GM19351 (cell line): ENCODE results near the gene KMT2C.
"Not testable (repeated sequence)": the region's sequence is repeated elsewhere in the genome, so short reads cannot be mapped to it uniquely, and the experiment has no call there.

Experiments
- ATAC-seq: cut with Tn5 transposase; IDR thresholded peaks from one replicate; pipeline ENCODE4 v1.9.1; 2021; ENCODE audit warnings: mild to moderate bottlenecking, moderate library complexity; ENCODE audit not compliant: unreplicated experiment

Gene KMT2C

DNA sequence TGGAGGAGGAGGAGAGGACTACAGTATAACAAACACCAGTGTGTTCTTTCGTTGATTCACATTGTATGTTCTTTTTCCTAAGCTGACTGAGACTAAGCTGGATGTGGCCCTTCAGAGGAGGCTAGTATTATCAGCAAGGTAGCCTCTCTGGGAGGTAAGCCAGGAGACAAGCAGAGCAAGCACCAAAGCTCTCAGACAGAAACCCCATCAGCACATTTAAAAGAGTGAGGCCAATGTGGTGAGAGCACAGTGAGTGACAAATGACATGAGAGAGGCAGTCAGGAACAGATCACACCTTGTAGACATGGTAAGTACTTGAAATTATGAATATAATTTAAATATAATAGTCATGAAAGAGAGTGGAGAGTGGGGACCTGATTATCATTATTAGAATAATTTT, 107.6 kb downstream of the KMT2C start:
- no peak for ATAC-seq

DNA sequence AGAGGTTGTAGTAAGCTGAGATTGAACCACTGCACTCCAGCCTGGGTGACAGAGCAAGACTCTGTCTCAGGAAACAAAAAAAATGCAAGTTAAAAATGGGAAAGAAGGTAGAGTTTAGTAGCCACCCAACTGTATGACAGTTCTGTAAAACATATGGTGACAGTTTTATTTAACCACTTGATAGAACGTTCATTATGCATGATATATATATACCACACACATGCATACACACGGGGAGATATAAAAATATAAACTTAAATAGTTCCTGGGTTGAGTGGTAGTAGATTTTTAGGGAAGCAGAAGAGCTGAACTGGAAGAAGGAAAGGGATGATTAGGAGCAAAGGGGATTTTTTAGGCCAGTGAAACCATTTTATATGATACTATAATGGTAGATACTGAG, 120.0 kb downstream of the KMT2C start:
- ATAC-seq, result no peak

DNA sequence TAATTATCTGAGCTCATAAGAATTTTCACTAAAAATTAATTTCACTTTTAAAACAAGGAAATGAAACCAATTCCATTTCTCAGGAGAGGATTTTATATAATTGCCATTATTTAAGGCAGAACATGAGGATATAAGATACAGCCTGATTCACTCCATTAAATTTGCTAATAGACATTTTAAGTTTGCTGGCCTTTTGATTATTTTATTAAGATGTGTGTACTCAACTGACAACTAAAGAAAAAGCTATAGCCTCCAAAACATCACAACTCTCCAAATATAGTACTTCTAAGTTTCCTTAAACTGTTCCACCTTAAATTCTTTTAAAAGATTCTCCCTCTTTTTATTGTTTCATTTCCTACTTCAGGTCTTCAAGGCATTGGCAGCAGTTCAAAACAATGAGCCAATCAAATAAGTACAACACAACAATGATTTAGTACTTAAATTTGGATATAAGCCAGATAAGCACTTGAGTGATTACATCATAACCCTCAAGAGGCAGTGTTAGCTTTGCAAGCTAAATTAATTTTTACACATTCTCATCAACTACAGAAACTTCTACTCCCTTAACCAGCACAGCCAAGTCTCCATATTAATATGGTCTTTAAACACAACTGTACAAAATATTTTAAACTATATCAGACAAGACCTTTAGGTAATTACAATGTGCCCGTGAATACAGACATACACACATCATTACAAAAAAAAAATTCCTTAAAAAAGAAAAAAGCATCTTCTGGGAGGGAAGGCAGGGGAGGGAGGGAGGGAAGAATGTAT, 121.8 kb downstream of the KMT2C start:
- ATAC-seq, result no peak

DNA sequence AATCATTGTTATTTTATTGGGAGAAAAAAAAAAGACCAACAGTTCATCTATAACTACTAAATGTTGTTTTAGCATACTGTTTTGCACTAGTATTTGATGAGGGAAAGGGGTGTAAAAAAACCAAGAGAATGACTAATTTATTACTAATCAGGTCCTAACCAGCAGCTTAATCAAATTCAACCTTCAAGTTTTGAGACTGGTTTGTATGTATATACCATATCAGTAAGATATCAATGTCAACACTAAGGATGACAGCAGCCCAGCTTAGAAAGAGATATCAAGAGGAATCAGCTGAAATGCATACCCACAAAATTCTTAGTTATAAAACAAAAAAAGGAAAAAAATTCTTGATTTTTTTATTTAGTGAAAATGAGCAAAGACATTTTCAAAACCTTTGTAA, 122.6 kb downstream of the KMT2C start:
- no peak for ATAC-seq

DNA sequence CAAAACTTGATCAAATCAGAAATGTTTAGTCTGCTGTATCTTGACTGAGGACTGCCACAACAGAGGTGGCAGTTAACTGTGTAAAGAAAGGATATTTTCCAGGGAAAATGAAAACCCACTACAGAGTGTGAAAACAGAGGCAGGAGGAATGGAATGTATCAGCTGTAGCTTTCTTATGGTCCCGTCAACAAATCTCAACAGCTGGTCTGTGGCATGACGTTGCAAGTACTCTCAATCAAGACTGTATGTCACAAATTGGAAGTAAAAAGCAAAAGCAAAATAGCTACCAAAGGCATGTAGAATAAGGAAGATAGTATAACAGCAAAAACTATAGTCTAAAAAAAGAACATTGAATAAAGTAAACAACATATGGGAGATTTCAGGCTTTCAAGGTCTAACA, 123.5 kb downstream of the KMT2C start:
- no peak for ATAC-seq

DNA sequence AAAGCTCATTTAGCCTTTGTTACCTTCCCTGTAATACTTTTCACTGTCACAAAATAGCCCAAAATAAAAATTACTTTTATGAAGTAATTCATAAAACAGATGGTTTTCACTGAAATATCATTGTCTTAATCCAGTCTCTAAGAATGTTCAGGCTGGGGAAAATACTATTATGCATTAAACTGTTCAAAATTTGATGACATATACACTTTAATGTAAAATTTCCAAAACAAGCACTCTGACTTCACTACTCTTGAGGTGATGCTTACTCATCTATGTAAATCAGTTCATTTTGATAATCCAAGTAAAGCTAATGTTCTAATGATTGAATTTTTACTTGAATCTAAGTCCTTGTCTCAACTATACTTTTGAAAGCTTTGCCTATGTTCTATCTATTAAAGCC, 127.9 kb downstream of the KMT2C start:
- no peak for ATAC-seq

DNA sequence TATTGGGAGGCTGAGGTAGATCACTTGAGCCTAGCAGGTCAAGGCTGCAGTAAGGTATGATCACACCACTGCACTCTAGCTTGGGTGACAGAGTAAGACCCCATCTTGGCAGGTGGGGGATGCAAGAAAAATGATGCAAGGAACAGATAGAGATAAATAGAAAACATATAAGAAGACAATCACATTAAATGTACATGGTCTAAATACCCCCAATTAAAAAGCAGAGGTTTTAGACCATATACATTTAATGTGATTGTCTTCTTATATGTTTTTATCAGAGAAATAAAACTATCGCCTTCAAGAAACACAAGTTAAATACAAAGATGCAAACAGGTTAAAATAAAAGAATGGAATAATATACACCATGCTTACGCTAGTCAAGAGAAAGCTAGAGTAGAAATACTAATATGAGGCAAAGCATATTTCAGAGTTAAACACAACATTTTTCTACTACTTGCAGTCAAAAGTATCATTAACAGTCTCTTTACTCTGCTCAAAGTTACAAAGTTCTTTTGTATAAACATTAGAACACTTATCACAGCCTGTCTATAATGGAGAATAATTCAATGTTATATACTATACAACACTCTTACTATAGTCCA, 136.2 kb downstream of the KMT2C start:
- ATAC-seq, result not testable (repeated sequence)

DNA sequence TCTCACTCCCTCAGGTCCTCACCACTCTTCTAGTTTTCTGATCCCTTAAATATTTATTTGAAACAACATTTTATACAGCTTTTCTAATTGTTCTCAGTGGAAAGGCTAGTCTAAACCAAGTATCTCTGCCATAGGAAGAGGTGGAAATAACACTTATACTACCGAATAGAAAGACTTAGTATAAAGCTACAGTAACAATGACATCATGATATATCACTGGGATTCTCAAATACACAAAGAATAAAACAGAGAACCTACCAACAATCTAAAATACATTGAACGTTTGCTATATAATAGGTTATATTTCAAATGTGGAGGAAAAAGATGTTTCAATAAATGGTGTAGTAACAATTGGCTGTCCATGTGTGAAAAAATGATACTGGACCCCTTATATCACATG, 142.9 kb downstream of the KMT2C start:
- ATAC-seq, result no peak

DNA sequence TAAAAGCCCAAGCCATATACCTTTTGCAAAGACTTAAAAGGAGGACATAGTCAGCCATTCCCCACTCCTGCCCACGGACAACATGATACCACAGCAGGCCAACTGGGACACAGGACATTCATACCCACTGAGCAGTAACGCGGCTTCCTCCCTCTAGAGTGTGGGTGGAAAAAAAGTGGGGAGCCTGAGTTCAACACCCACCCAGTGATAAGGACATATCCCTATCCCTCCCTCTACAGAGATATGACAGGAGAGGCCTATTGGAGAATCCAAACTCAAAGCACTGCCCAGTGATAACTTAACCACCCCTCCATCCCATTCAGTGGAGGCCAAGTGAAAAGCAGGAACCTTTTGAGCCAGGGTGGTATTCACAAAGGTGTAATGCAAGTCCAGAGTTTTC, 148.8 kb downstream of the KMT2C start:
- not testable (repeated sequence) for ATAC-seq

DNA sequence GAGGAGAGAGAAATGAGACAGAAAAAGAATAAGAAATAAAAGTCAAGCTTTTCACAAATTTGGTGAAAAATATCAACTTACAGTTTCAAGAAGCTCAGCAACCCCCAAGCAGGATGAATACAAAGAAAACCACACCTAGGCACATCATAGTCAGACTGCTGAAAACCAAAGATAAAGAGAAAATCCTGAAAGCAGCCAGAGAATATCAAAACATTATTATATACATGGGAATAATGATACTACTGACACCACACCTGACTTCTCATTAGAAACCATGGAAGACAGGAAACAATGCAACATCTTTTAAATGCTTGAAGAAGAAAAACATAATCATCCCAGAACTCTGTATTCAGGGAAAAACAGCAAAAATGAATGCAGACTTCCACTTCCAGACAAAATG, 149.6 kb downstream of the KMT2C start:
- not testable (repeated sequence) for ATAC-seq

DNA sequence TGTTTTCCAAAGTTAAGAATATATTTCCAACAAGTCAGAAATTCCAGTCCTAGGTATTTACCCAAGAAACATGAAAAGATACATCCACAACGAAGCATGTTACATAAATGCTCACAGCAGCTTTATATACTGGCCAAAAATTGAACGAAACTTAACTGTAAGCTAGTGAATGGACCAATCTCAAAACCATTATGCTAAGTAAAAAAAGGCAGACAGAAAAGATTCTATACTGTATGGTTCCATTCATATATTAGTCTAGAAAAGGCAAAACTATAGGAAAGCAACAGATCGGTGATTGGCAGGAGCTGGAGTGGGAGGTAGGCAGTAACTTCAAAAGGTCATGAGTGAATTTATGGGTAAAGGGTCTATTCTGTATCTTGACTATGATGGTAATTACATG, 150.8 kb downstream of the KMT2C start:
- not testable (repeated sequence) for ATAC-seq

DNA sequence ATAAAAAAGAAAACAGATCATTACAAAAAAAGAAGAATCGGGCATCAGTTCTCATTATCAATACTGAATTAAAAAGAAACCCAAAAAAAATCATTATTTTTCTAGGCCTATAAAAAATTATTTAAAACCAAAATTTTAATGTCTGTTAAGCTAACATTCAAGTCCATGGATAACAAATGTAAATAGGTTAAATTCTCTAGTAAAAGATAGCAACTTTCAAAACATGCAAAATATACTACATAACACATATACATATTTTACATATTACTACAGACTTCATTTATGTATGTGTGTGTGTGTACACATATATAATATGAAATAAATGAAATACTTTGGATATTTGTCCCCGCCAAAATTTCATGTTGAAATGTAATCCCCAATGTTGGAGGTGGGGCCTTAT, 158.1 kb downstream of the KMT2C start:
- ATAC-seq, result not testable (repeated sequence)

DNA sequence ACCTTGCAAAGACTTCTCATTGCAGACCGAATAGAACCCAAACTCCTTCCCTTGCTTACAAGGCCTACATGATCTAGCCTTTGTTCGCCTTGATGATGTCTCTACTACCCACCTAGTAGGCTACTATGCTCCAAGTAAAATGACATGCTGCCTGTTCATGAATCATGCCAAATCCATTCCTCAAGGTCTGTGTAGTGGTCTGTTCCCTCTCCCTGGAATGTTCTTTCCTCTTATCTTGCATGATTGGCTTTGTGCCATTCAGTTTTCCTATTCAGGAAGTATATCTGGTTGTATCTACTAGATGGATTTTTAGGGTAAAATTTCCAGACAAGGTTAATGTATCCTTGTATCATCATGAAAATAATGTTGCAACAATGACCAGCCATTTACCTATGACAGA, 165.4 kb downstream of the KMT2C start:
- ATAC-seq, result not testable (repeated sequence)

DNA sequence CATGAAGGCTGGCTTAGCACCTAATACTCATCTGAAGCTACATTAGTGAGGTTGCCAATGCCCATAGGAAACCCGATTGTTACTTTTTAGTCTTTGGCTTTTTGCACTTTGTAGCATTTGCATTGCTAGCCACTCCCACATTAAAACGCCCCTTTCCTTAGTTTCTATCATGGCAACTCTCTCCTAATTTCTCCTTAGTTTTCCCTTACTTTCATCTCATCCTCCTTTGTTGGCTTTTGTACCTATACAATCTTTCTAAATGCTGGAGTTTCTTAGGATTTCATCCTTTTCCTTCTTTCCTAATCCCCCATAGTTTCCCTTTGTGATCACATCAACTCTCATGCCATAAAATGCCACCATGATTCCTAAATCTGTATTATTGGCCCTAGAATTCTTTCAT, 168.9 kb downstream of the KMT2C start:
- ATAC-seq, result not testable (repeated sequence)

DNA sequence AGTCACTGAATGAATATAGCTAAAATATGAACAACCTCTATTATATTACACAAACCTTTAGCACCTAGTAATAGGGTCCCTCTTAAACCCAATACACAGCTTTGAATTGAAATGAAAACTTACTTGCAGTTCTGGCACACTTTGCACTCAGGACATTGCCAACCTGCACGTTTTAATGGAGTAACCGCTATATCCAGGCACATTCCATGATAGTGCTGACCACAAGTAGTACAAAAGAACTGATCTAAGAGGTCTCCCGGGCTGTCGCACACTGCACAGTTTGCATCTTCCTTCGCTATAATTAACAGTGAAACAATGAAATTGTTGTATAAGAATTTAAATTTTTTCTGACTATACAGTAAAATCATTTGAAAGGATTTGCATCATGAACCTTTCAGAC, 170.9 kb downstream of the KMT2C start:
- not testable (repeated sequence) for ATAC-seq

DNA sequence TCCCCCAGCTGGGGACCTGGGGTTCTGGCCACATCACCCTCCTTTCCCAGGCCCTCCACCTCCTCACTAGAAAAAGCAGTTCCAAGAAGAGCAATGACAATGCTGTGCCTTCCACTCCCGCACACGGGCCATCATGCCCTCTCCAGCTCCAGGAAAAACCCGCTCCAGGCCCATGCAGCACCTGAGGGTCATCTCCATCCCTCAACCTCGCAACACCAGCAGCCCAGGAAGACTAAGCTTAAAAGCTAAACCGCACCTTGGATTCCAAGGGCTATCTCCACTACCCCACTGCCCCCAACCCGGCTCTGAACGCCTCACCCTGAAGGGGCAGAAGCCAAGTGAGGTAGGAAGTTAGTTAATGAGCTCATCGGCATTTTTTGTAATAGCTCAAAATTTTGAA, 173.7 kb downstream of the KMT2C start:
- ATAC-seq, result not testable (repeated sequence)

DNA sequence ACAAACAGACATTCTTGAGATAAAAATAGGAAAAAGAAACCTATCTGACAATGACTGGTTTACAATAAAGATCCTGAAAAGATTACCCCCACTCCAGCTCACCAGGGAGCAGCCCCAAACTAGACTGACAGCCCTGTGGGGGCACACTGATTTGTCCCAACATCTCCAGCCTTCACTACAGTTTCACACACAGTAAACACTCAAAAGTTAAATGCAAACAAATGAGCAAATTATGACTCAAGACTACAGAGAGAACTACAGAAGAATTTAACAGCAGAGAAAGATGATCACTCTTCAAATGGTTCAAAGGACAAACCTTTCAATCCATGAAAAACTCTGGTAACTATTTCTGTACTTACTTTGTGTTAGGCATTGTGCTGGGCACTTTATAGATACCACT, 176.2 kb downstream of the KMT2C start:
- not testable (repeated sequence) for ATAC-seq

DNA sequence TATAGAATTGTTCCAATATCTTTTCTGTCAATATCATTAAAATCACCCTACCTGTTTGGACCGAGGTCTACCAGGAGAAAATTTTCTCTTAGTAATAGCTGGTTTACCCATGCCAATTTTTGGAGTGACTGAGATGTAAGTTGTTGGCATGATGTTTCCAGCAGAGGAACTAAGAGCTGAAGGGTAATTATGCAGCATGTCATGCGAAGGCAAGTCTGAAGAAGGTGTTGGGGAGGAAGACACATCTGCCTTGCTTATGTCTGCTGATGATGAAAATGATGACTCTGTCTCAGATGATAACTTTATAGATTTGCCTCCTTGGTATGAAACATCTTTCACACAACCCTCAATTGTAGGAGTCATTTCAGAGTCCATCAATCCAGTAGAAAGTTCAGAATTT, 188.0 kb downstream of the KMT2C start:
- ATAC-seq, result not testable (repeated sequence)

DNA sequence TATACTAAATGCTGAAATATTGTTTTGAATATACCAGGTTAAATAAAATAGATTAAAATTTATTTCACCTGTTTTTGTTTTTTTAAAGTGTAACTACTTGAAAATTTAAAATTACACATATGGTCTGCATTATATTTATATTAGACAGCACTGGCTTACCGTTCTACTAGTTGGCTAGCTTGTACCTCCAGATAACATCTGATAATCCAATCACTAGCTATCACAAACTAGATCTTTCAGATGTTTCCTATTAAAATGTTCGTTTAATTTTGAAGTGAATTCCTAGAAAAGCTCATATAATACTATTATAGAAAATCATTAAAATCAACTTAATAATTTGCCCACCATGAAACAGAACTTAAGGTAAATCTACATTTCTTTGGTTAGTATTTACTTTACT, 190.4 kb downstream of the KMT2C start:
- not testable (repeated sequence) for ATAC-seq

DNA sequence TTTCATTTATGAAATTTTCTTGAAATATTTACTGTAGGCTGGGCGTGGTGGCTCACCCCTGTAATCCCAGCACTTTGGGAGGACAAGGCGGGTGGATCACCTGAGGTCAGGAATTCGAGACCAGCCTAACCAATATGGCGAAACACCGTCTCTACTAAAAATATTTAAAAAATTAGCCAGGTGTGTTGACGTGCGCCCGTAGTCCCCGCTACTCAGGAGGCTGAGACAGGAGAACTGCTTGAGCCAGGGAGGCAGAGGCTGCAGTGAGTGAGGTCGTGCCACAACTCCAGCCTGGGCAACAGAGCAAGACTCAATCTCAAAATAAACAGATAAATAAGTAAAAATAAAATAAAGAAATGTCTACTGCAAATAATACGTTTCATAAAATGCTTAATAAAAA, 192.3 kb downstream of the KMT2C start:
- not testable (repeated sequence) for ATAC-seq

DNA sequence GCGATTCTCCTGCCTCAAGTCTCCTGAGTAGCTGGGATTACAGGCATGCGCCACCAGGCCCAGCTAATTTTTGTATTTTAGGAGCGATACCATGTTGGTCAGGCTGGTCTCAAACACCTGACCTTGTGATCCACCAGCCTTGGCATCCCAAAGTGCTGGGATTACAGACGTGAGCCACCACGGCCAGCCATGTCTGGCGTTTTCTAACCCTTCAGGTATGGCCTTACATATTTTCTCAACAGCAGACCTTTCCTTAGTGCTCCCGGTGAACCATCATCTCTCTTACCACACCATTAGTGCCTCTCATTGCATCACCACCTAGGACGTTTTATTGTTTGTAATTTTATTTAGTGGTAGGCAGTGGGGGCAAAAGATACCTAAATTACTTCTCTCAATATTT, 194.5 kb downstream of the KMT2C start:
- ATAC-seq, result not testable (repeated sequence)

DNA sequence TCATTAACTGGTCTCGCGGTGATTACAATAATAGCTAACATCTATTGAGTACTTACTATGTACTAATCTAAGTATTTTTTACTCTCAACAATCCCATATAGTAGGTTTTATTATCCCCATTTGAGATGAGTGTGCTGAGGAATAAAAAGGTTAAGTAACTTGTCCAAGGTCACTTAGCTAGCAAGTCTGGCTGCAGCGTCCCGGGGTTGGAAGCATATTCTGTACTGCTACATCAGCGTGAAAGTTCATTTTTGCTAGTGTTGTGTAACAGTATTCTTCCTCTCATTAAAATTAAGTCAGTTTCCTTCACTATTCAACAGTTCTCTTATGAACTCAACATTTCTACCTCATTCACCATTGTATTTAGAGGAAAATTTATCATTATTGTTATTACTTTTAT, 199.5 kb downstream of the KMT2C start:
- ATAC-seq, result not testable (repeated sequence)

DNA sequence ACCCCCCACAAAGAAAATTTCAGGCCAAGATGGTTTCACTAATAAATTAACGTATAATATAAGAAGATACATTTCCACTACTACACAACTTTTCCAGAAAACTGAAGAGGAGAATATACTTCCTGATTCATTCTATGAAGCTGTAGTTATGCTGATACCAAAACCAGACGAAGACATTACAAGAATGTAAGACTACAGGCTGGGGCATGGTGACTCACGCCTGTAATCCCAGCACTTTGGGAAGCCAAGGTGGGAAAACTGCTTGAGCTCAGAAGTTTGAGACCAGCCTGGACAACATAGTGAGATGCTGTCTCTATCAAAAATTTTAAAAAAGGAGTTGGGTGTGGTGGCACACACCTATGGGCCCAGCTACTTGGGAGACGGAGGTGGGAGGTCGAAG, 201.4 kb downstream of the KMT2C start:
- ATAC-seq, result not testable (repeated sequence)
